SH-SY5Y (cell line): ENCODE results near the gene POU2F1.

Experiments used
- GATA2 ChIP-seq: IDR thresholded peaks from 2 replicates; pipeline ENCODE4 v1.6.1; 2011; ENCODE audit warnings: mild to moderate bottlenecking, low read depth, low read length
- GATA3 ChIP-seq: IDR thresholded peaks from 2 replicates; pipeline ENCODE4 v1.6.1; 2011; ENCODE audit warnings: low read depth, mild to moderate bottlenecking, low read length, moderate library complexity

DNA sequence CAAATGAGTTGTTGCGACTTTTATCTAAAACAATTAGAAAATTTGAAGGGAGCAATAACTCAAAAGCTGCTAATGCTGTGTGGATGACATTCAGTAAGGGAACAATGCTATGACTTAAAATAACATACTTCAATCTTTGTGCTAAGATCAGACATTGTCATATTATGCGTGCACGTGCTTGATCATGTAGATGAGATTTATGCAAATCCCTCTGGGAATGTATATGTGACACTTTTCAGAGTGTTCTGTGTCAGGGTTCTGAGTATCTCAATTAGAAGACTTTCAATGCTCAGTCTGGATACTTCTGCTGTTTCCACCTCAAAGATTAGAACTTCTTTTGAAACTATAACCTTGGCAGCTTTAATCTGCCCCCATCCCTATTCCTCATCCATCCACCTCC is 18.6 kb upstream of the POU2F1 start:
- no peak for TF ChIP-seq GATA3
- no peak for TF ChIP-seq GATA2
